ENCODE results near the gene PLD3. TPM values are rescaled to one million over a fixed set of nuclear protein-coding genes. Genes with fewer than 3 reads are reported as not detected.
A peak's percentile ranks its signal among the peaks of the same experiment; 100 is the strongest.

The PLD3 gene
- total RNA-seq, 1 donor: 136 TPM

GRCh38 chr19:40395956-40396355 is 47.5 kb downstream of the PLD3 start:
- Histone ChIP-seq H3K36me3 (ENCODE audit: insufficient read depth, low read length) (no peaks in the 10 kb centered on the region), H2AFZ (ENCODE audit: low read length) (no peak overlapping the region), H3K4me1 (ENCODE audit: insufficient read depth, low read length) (no peaks in the 10 kb centered on the region), H3K4me2 (ENCODE audit: insufficient read depth, low read length) (no peak overlapping the region), H3K27ac (ENCODE audit: low read depth, low read length) (no peak overlapping the region), H3K9me3 (ENCODE audit: low read depth, low read length) (no peaks in the 10 kb centered on the region), H3K79me2 (ENCODE audit: insufficient read depth, low read length) (no peaks in the 10 kb centered on the region), H3K27me3 (ENCODE audit: insufficient read depth, low read length) (no peaks in the 10 kb centered on the region), H3K4me3 (ENCODE audit: insufficient read depth, low read length) (no peak overlapping the region), H4K20me1 (ENCODE audit: insufficient read depth, low read length) (no peaks in the 10 kb centered on the region)
- no peak for DNase-seq (ENCODE audit: insufficient read length, low spot score, missing footprints)
- TF ChIP-seq CTCF (IDR thresholded peaks at IDR 0.05; ENCODE audit: extremely low read depth, low read depth, low read length): no peak

- Histone ChIP-seq H3K4me2 (ENCODE audit: insufficient read depth, low read length) (no peak overlapping the region), H3K79me2 (ENCODE audit: insufficient read depth, low read length) (no peaks in the 10 kb centered on the region), H3K4me1 (ENCODE audit: insufficient read depth, low read length) (no peaks in the 10 kb centered on the region), H3K4me3 (ENCODE audit: insufficient read depth, low read length) (no peak overlapping the region), H3K27me3 (ENCODE audit: insufficient read depth, low read length) (no peaks in the 10 kb centered on the region), H2AFZ (ENCODE audit: low read length) (no peak overlapping the region), H3K9me3 (ENCODE audit: low read depth, low read length) (no peaks in the 10 kb centered on the region), H4K20me1 (ENCODE audit: insufficient read depth, low read length) (no peaks in the 10 kb centered on the region), H3K36me3 (ENCODE audit: insufficient read depth, low read length) (no peaks in the 10 kb centered on the region), H3K27ac (ENCODE audit: low read depth, low read length) (no peak overlapping the region)
- DNase-seq (ENCODE audit: insufficient read length, low spot score, missing footprints): peak; percentile 71
- TF ChIP-seq CTCF (IDR thresholded peaks at IDR 0.05; ENCODE audit: extremely low read depth, low read depth, low read length): no peak
Observed at GRCh38 chr19:40396886-40397567, 48.5 kb downstream of the PLD3 start.

- H3K4me3 ChIP-seq (ENCODE audit: insufficient read depth, low read length): no peak overlapping the region
- TF ChIP-seq CTCF (IDR thresholded peaks at IDR 0.05; ENCODE audit: extremely low read depth, low read depth, low read length): no peak
- no peaks in the 10 kb centered on the region for H3K79me2 ChIP-seq (ENCODE audit: insufficient read depth, low read length)
- H4K20me1 ChIP-seq (ENCODE audit: insufficient read depth, low read length): no peaks in the 10 kb centered on the region
- H3K9me3 ChIP-seq (ENCODE audit: low read depth, low read length): no peaks in the 10 kb centered on the region
- no peak overlapping the region for H2AFZ ChIP-seq (ENCODE audit: low read length)
- no peaks in the 10 kb centered on the region for H3K27me3 ChIP-seq (ENCODE audit: insufficient read depth, low read length)
- H3K4me1 ChIP-seq (ENCODE audit: insufficient read depth, low read length): no peaks in the 10 kb centered on the region
- no peak for DNase-seq (ENCODE audit: insufficient read length, low spot score, missing footprints)
- H3K36me3 ChIP-seq (ENCODE audit: insufficient read depth, low read length): no peaks in the 10 kb centered on the region
- no peak overlapping the region for H3K27ac ChIP-seq (ENCODE audit: low read depth, low read length)
- H3K4me2 ChIP-seq (ENCODE audit: insufficient read depth, low read length): no peak overlapping the region
Observed at GRCh38 chr19:40397568-40397906, 49.0 kb downstream of the PLD3 start.

- Histone ChIP-seq H3K4me1 (ENCODE audit: insufficient read depth, low read length) (peaks cover 5% of the 10 kb centered on the region), H3K4me2 (ENCODE audit: insufficient read depth, low read length) (no peak overlapping the region), H3K27me3 (ENCODE audit: insufficient read depth, low read length) (no peaks in the 10 kb centered on the region), H3K4me3 (ENCODE audit: insufficient read depth, low read length) (no peak overlapping the region), H4K20me1 (ENCODE audit: insufficient read depth, low read length) (no peaks in the 10 kb centered on the region), H3K36me3 (ENCODE audit: insufficient read depth, low read length) (no peaks in the 10 kb centered on the region), H3K9me3 (ENCODE audit: low read depth, low read length) (no peaks in the 10 kb centered on the region), H3K79me2 (ENCODE audit: insufficient read depth, low read length) (no peaks in the 10 kb centered on the region), H2AFZ (ENCODE audit: low read length) (no peak overlapping the region), H3K27ac (ENCODE audit: low read depth, low read length) (no peak overlapping the region)
- DNase-seq (ENCODE audit: insufficient read length, low spot score, missing footprints): peak; percentile 47
- no peak for TF ChIP-seq CTCF (IDR thresholded peaks at IDR 0.05; ENCODE audit: extremely low read depth, low read depth, low read length)
Observed at GRCh38 chr19:40398417-40399131, 50.1 kb downstream of the PLD3 start.
